ENCODE measurements around the gene ZCCHC10. TPM values are rescaled to one million over a fixed set of nuclear protein-coding genes. Genes with fewer than 3 reads are reported as not detected.
"Not testable (repeated sequence)": the region's sequence is repeated elsewhere in the genome, so short reads cannot be mapped to it uniquely, and the experiment has no call there.

Gene ZCCHC10
- total RNA-seq = 13.3 and 19.8 TPM in 2 replicates

DNA sequence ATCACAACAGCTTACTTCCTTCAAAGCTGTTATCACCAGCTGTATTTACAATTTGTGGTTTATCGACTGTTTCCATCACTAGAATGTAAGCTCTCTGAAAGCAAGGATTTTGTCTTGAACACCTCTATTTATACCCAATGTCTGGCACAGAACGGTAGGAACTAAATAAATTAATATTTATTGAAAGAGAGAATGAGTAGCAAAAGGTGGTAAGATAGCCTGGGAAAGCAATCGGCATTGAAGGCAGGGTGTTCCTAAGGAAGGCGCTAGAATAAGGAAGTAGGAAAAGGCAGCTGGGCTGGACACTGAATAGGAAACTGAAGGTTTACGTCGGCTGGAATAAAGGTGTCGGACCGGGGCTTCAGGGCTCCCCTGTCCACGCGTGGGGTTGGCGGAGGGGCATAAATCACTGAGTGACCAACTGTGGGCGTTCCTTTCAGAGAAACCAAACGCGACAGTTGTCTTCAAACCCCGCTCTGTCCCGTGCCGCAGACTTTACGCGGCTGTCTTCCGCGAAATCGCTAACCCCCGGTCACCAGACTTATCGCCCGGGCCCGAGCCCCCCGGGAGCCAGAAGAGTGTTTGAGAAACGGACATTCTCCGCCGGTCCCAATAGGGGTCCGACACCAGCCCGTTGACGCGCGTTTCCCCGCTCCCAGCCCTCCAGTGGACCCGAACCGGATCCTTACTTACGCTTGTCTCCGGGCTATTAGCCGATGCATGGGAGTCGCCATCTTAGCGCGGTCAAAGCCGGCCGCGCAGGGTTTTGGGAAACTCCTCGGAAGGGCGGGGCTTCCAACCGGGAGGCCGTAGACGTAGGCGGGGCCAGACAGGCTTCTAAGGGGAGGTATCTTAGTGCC, at the start of gene ZCCHC10:
TSS of gene ZCCHC10 (minus strand) at position 746 of the 860 bp plus-strand sequence. CDS start at position 734, 12 bp downstream.
- DNase-seq (ENCODE audit: low read depth) = peak; percentile 80

DNA sequence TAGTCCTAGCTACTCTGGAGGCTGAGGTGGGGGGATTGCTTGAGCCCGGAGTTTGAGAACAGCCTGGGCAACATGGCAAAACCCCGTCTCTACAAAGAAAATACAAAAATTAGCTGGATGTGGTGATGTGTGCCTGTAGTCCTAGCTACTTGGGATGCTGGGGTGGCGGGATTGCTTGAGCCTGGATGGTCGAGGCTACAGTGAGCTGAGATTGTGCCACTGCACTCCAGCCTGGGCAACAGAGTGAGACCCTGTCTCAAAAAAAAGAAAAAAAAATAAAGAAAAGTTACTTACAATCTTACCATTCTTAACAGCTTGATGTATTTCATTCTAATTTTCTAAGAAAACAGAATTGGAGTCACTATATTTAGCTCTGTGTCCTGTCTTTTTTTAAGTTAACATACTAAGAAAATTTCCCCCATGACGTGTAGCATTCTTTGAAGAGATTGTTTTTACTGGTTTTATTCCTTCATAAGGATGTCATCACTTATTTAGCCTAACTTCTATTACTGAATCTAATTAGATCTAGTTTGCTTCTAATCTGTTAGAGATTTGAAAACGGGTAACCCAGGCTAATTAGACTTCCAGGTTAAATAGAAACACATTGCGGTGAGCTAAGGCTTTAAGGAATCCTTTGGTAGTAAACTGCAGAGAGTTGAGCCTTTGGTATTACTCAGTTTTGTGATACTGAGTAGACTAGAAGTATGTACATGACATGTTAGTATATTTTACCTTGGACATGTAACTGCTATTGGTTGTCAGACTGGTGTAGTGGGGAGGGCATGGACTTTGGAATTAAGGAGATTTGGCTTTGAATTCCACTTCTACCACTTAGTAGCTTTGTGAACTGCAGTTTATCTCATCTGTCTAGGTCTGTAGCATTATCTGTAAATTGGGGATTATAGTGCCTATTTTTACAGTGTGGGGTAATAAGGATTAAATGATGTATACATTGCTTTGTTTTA, 49.5 kb upstream of the ZCCHC10 start:
- no peak for DNase-seq (ENCODE audit: low read depth)

DNA sequence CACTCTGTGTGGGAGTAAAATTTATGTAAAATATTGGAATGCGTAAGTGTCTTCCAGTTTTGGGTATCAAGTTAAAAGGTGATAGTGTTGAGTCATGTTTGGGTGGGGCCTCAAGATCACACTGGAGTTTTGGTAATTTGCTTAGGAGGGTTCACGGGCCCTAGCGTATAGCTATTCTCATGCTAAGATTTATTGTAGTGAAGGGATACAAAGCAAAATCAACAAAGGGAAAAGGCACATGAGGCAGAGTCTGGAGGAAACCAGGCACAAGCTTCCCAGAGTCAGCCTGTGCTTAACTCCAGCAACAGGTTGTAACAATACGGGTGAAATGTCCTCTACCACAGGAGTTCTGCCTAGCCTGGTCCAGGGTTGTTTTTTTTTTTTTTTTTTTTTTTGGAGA, 45.7 kb upstream of the ZCCHC10 start:
- DNase-seq (ENCODE audit: low read depth) = no peak

DNA sequence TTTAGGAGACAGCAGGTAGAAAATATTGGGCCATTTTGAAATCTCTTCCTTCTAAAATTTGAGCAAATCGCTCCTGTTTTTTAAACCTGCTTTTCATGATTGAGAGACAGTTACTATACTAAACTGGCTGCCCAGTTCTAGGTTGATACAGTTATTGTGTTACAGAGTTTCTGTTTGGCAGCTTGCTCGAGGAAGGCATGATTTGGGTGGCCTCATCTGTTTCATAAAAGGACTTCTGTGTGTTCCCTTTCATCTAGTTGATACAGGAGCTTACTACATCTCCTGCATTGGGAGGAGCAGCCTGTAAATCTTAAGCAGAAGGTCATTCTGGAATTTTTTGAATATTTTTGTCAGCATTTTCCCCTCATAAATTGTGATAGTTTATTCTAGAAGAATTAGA, 39.7 kb upstream of the ZCCHC10 start:
- no peak for DNase-seq (ENCODE audit: low read depth)

DNA sequence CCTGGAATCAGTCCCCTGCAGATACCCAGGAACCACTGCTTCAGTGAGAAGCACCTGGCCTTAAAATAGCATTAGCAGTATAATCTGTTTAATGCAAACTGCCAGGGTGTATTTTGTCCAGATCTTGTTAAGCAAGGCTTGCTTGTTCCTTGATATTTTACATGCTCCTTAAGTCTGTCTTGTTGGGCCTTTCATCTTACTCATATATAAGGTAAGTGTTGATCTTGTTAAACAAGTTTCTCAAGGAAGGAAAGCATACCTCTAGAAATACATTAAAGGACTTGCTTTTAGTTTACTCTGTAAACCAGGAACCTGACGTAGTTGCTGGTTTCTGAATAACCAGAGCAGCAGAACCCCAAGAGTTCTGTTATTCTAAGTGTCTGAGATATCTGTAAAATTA, 39.1 kb upstream of the ZCCHC10 start:
- peak; percentile 27 for DNase-seq (ENCODE audit: low read depth)

DNA sequence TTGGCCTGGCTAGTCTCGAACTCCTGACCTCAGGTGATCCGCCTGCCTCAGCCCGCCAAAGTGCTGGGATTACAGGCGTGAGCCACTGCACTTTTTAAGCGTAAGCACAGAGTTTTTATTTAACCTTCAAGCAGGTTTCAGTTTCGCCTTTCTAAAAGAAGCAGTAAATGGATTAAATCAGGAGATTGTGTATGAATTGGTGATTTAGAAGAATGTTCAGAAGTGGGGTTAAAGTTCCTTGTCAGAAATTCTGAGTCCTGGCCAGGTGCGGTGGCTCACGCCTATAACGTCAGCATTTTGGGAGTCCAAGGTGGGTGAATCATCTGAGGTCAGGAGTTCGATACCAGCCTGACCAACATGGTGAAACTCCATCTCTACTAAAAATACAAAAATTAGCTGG, 37.6 kb upstream of the ZCCHC10 start:
- peak; percentile 45 for DNase-seq (ENCODE audit: low read depth)

DNA sequence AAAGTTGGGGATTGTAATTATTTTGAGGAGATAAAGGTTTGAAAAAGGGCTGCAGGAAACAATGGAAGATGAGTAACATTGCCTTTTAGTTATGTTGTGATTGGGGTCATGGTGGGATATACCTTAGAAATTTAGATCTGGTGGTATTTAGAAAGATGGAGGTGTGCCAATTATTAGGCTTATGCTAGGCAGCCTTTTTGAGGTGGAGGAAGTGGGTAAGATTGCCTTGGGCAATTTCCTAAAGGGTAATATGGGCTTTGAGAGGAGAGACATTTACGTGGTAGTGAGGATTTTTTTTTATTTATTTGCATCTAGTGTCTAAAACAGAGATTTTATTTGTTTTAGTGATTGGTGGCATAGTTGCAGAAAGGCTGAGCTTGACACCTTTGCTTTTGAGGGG, 35.9 kb upstream of the ZCCHC10 start:
- DNase-seq (ENCODE audit: low read depth) = no peak

DNA sequence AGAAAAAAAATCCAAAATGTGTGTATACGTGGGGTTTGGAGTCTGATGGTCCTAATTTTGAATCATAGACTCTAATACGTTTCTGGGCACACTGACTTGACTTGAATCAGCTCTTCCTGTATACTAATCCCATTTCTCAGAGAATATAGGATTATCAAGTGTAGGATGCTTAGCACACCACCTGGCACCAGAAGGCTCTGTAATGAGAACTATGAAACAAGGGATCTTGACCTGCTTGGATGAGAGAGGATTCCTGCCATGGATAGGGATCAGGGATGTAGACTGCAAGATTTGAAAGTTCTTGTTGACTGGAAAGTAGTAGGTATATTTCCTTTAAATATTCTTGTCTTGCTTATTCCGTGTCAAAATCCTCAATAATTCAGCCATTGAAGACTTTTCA, 33.3 kb upstream of the ZCCHC10 start:
- DNase-seq (ENCODE audit: low read depth) = no peak

DNA sequence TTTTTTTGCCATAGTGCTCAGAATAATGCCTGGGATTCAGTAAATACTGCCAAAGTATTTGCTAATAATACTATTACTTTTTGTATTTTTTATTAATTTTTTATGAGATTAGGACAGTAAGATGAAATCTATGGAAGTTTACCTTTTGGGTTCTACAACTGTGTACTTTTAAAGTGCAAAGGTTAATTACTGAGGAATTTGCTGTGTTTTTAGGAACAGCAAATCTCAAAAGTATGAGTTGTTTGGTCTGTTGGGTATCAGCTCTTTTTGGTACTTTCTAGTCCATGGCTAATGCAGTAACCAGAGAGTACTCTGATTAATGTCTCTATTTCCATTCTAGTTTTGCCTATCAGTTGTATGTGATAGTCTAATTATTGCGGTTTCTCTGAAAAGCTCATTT, 30.5 kb upstream of the ZCCHC10 start:
- DNase-seq (ENCODE audit: low read depth) = no peak

DNA sequence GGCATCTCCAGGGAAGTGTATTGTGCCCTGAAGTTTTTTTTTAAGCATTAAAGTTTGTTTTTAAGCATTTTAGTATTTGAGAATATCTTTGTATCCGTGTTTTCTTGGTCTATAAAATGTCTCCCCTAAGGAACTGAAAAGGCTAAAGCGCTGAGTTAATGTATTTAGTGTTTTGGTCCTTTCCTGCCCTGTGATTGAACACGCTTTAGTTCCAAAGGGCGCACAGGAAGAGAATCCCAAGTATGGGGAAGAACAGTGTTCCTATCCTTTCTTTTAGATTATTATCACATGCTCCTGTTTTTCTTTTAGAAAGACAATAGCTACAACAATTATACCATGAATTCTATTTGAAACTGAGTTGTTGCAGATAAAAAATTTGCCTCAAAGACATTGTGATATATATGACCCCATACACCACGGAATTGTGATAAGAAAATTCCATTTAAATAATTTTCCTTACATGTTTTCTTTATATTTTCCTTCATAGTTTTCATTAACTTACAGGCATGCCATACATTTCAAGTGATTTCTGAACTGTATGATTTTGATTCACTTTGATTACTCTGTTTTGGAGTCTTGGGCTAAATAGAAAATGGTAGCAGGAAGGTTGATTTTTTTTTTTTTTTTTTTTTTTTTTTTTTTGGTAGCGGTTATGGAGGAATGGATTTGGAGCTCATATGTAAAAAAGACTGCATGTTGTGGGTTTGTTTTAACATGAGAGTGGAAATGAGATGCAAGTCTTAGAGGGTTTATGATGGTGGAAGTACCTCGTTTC, 28.5 kb upstream of the ZCCHC10 start:
- DNase-seq (ENCODE audit: low read depth) = no peak

DNA sequence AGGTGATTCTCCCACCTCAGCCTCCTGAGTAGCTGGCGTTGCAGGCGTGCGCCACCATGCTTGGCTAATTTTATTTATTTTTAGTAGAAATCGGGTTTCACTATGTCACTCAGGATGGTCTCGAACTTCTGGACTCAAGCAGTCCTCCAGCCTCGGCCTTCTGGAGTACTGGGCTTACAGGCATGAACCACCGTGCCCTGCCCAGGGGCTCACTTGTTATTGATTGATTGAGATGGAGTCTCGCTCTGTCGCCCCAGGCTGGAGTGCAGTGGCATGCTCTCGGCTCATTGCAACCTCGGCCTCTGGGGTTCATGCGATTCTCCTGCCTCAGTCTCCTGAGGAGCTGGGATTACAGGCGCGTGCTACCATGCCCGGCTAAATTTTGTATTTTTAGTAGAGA, 27.1 kb upstream of the ZCCHC10 start:
- DNase-seq (ENCODE audit: low read depth) = no peak

DNA sequence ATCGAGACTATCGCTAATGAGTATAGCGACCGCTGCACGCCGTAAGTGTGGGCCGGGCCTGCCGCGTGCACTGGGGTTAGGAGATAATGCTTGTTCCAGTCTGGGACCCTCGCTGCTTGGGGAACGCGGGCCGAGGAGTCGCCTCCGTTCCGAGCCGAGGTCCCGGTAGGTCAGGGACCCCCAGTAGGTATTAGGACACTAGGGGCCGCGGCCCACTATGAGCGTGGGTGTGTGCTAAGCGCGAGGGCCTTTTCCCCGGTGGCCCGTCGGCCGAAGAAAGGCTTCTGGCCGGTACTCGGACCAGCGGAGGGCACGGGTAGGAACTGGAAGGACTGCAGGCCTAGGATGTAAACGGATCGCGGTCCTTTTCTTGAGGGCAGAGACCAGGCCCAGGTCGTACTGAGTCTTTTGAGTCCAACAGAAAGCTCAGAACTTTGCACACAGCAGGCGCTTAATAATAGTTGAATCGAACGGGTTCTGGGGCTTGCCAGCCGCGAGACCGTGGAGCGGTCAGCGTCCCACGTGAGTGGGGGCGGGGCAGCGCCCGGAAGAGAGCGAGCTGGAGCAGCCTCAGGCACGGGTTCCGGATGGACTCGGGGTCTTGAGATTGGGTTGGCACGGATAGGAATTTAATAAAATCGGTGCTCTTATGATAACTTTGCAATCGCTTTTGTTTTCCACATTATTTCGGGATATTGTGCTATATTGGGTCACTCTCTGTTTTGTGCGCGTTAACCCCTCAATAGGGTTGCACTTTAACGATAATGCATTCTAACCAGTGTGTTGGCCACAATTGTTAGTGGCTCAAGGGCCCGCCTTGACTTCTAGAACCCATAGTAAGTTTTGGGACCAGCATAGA, 26.2 kb upstream of the ZCCHC10 start:
- peak; percentile 23 for DNase-seq (ENCODE audit: low read depth)

DNA sequence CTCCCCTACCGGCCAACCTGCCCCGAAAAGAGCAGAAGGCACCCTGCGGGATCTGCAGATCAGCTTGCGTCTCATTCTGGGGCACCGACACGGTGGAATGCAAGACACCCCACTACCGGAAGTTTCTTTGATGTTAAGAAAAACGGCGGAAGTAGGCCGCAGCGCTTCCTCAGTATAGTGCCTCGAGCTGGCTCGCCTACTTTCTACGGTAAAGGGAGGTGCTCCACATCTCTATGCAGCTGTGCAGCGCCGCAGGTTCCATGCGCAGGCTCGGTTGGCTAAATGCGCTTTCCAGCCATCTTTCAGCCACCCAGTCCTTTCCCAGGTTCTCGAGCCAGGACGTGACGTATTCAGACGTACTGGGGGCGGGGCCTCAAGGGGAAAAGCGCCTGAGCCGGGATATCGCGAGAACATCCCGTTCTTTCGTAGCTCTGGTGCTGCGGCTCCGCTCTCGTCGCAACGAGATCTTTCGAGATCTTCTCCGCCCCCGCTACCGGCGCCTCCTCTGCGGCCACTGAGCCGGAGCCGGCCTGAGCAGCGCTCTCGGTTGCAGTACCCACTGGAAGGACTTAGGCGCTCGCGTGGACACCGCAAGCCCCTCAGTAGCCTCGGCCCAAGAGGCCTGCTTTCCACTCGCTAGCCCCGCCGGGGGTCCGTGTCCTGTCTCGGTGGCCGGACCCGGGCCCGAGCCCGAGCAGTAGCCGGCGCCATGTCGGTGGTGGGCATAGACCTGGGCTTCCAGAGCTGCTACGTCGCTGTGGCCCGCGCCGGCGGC, 25.4 kb upstream of the ZCCHC10 start, which contains the start of gene HSPA4:
TSS of gene HSPA4 (plus strand) at position 472 of the 775 bp plus-strand sequence. CDS start at position 710, 238 bp downstream.
- DNase-seq (ENCODE audit: low read depth) = peak; percentile 95

DNA sequence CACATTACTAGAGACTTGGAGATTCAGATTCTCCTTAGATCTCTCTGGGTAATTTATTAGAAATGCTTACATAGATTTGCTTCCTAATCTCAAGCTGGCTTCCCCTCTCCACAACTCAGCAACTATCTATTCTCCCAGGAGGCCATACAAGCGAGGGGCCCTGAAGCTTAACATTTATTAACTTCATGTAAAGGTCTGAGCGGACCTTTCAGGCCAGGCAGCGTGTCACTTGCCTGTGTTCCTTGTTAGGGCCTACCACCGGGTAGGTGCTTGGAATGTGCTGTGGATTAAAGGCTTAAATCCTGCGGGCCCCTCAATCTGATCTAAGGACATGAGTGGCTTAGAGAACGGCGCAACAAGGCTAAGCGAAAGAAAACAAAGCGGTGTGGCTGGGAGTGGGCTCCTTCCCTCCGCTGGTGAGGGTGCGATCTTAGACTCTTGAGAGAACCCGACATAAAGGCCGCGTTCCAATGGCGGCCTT, 24.8 kb upstream of the ZCCHC10 start:
- peak; percentile 34 for DNase-seq (ENCODE audit: low read depth)

DNA sequence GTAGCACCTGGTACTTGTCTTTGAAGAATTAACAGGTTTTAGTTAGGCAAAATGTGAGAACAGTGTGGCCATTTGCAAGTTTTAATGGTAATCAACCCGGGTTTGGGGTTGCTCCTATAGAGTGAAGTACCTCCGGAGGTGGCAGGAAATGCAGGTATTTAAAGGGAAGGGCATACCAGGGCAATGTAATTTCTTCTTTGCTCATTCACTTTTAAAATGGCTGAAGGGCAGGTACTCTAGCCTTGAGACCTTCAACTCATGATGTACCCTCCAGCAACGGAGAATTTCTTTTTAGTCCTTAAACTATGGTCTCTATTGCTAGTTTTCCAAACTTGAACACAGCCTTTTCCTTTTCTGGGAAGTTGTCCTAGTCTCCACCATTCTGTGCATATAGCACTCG, 24.2 kb upstream of the ZCCHC10 start:
- DNase-seq (ENCODE audit: low read depth) = no peak

DNA sequence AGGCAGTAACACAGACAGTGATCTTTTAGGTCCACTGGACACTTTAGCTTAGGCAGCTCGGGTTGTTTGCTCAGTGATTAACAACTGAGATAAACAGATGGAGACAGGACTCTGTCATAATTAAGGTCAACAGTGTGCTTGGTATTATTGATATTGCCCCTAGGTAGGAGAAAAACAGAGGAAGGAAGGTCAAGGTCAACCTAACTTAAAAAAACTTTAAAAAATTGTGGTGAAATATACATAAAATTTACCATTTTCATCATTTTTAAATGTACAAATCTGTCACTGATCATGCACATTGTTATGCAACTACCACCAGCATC, 23.3 kb upstream of the ZCCHC10 start:
- no peak for DNase-seq (ENCODE audit: low read depth)

DNA sequence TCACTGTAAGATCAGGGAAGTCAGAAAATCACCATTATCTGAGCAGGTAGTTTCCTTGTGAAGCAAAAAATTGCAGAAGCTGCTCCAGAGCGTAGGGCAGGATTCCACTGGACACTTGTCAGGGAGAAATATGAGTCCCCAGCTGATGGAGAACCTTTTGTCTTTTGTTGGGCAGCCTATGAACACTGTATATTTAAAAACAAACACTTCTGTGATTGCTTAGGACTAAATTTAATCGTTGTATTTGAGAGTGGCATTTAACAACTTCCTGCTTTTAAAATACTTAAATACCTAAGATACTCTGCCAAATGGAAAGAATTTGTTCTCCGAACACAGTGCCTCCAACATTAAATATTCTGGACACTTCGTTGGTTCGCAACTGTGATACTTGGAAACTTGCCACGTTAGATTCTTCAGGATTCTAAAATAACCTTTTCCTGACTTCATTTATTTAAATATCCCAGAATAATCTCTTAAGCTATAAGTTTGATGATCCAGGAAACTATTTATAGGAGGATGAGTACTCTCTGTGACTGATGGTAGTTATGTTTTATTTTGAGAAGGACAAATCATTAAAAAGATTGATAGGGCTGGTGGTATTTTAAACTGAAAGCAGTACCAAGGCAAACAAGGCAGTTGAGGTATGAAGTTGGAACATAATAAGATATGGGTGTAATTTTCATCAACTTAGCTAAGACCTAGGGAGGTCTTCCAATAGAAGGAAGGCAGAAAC, 22.8 kb upstream of the ZCCHC10 start:
- no peak for DNase-seq (ENCODE audit: low read depth)

DNA sequence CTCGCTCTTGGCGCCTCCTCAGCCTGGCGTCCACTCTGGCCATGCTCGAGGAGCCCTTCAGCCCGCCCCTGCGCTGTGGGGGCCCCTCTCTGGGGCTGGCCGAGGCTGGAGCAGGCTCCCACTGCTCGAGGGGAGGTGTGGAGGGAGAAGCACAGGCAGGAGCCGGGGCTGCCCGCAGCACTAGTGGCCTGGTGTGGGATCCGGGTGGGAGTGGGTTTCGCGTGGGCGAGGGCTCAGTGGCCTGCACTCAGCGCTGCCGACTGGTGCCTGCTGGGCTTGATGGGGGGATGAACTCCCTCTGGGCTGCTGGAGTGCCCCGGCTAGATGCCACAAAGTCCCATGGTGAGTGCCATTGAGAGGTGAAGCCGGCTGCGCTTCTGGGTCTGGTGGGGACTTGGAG, 21.1 kb upstream of the ZCCHC10 start:
- no peak for DNase-seq (ENCODE audit: low read depth)

DNA sequence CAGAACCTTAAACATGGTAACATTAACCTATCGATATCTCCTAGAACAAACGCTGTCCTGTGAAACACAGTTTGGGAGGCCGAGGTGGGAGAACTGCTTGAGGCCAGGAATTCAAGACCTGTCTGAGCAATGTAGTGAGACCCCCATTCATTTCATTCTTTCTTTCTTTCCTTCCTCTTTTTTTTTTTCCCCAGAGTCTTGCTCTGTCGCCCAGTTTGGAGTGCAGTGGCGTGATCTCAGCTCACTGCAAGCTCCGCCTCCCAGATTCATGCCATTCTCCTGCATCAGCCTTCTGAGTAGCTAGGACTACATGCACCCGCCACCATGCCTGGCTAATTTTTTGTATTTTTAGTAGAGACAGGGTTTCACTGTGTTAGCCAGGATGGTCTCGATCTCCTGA, 20.2 kb upstream of the ZCCHC10 start:
- not testable (repeated sequence) for DNase-seq (ENCODE audit: low read depth)

Measured in renal cortical epithelial cell (primary cell).